Right renal pelvis (tissue), 4 donors: ENCODE data around the gene PPP2R2C. TPM values are rescaled to one million over a fixed set of nuclear protein-coding genes. Genes with fewer than 3 reads are reported as not detected.
A peak's percentile ranks its signal among the peaks of the same experiment; 100 is the strongest.

ENCODE experiments used
- DNase-seq, 4 donors: peaks; one replicate each; pipeline ENCODE4 v3.0.0-alpha.2; 2013; ENCODE audit warnings: low read depth in 4 of 4, low spot score in 3 of 4, missing footprints in 1 of 4
- polyA plus RNA-seq, 4 donors: library from polyadenylated mRNA; unstranded; fragments of 120-200 nt; gene quantifications; one replicate each; pipeline ENCODE4 v1.2.1, GENCODE V29; 2013; ENCODE audit not compliant: insufficient read length in 4 of 4

PPP2R2C gene
- polyA plus RNA-seq, 4 donors = 0.30 to 0.71 (median 0.37) TPM

- DNase-seq = no peak
Measured at GRCh38 chr4:6404611-6405396, 67.6 kb downstream of the PPP2R2C start.

GRCh38 chr4:6403400-6403685 is 69.1 kb downstream of the PPP2R2C start:
- DNase-seq = no peak

GRCh38 chr4:6402566-6403399 is 69.6 kb downstream of the PPP2R2C start:
- no peak for DNase-seq

DNA sequence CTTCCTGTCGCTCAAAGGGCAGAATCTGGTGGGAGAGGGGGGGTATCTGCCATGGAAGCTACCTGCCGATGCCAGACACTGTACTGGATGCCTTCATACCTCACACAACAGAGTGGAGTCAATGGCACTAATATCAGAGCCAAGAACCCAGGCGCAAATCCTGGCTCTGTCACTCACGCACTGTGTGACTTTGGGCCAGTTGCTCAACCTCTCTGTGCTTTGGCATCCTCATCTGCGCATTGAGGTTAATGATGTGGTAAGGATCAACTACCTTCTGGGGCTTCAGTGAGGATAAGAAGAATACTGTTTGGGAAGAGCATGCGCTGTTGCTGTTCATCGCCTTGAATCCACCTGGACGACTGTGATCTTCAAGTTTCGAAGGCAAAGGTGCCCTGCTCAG is 70.6 kb downstream of the PPP2R2C start:
- DNase-seq = no peak

DNA sequence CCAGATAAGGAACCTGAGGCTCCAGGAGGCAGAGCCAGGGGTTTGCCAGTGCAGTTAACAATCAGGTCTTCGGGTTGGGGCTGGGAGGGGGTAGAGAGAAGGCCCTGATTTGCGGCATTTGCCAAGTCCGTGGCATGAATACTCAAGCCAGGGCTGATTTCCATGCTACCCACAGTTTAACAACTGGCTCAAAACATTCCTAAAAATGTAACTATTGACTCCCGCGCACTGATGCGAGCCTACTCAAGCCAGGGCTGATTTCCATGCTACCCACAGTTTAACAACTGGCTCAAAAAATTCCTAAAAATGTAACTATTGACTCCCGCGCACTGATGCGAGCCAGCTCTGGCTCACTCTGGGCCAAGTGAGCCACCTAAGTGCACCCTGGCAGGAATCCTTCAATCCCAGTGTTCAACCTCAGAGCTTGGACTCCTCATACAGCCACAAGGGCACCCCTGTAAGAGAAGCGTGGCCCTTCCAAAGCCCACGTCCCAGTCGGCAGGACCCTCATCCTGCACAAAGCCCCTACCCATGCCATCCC is 75.6 kb downstream of the PPP2R2C start:
- DNase-seq = no peak

GRCh38 chr4:6395466-6396228 is 76.8 kb downstream of the PPP2R2C start:
- DNase-seq = no peak

- no peak for DNase-seq
Measured at GRCh38 chr4:6394671-6395081, 77.7 kb downstream of the PPP2R2C start.

GRCh38 chr4:6393544-6394475 is 78.6 kb downstream of the PPP2R2C start:
- DNase-seq = no peak

DNA sequence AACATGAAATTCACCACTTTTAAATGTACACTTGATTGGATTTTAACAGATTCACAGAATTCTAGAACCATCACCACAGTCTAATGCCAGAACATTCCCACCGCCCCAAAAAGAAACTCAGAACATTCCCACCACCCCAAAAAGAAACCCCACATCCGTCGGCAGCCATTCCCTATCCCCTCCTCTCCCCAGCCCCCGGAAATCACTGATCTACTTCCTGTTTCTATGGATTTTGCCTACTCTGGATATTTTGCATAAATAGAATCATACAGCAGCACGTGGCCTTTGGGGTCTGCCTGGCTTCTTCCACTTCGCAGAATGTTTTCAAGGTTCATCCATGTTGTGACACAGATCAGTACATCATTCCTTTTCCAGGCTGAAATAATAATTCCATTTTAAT is 79.3 kb downstream of the PPP2R2C start:
- no peak for DNase-seq

GRCh38 chr4:6392407-6392806 is 80.0 kb downstream of the PPP2R2C start:
- no peak for DNase-seq

GRCh38 chr4:6391852-6392188 is 80.6 kb downstream of the PPP2R2C start:
- DNase-seq = no peak

- DNase-seq = no peak
Measured at GRCh38 chr4:6391186-6391851, 81.1 kb downstream of the PPP2R2C start.

- DNase-seq = no peak
Measured at GRCh38 chr4:6390356-6390755, 82.1 kb downstream of the PPP2R2C start.

GRCh38 chr4:6389142-6389825 is 83.1 kb downstream of the PPP2R2C start:
- no peak for DNase-seq

DNA sequence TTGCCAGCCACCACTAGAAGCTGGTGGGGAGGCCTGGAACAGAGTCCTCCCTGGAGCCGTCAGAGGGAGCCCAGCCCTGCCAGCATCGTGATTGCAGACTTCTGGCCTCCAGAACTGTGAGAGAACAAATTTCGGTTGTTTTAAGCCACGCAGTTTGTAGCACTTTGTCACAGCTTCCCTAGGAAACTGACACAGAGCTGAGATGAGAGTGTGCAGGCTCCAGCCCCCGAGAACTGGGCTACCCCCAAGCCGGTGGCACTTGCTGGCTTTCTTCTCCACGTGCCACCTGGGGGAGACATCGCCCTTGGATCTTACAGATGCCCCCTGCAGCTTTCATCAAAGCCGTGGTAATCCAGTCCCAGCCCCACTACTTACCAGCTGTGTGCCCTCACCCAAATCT is 83.7 kb downstream of the PPP2R2C start:
- no peak for DNase-seq

DNA sequence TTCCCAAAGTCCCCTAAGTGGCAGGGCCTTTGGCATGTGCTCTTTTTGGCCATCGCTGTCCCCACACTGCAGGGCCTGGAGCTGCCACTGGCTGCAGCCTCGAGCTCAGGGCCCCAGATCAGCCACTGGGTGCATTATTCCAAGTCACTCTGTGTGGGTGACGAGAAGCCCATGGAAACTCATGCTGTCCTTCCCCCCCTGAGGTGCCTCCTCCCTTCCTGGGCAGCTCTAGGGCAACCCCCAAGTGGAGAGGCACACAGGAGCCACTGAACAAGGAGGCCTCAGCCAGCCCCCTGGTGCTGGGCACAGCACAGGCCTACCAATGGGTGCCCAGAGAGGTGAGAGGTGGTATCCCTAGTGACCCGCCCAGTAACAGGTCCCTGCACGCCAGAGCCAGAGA is 84.5 kb downstream of the PPP2R2C start:
- no peak for DNase-seq

DNA sequence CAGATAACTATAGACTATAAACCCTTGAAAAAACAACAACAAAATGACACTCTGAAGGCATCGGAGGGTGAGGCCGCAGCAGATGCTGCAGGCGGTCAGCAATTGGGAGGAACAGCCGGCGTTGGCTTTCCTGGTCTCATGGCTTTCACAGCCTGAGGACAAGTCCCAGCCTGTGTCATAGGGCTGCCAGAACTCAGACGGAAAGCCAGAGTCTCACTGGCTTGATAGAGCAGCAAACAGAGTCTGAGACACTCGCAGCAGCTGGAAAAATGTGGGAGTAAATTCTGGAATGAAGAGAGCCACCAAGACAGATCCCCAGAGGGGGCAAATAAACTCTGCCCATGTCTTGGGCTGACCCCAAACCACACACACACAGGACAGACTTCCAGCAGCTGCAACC is 86.3 kb downstream of the PPP2R2C start:
- DNase-seq = peak in 1 of 4 donors; percentile 46

- DNase-seq = no peak
Measured at GRCh38 chr4:6385288-6385687, 87.1 kb downstream of the PPP2R2C start.

DNA sequence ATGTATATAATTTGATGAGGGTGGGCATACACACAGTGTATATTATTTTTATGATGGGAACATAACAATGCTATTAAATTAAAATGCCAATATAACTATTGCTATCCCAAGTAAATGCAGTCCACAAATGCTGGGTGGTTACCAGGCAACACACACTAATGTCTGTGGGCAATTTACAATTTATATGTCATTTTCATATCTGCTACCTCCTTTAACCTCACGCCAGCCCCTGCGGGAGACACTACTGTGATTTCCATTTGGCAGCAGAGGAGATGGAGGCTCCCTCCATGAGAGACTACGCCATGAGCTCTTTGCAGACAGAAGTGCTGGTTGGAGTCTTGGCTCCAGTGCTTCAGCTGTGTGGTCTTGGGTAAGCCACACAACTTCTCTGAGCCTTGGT is 87.9 kb downstream of the PPP2R2C start:
- DNase-seq = no peak
